ENCODE measurements around the gene PSMG3.

GRCh38 chr7:1546909-1547776, 22.7 kb downstream of the PSMG3 start:
- TF ChIP-seq CTCF (IDR thresholded peaks at IDR 0.05 in 4 of 5, conservative IDR thresholded peaks at IDR 0.05 in 1 of 5) (no peak), POLR2A (IDR thresholded peaks at IDR 0.05) (no peak)

Measured in gastrocnemius medialis (tissue), 4 donors.